GM23338 (cell line): Measurements from ENCODE around the gene LRBA. TPM values are rescaled to one million over a fixed set of nuclear protein-coding genes. Genes with fewer than 3 reads are reported as not detected.

Experiments used
- ATAC-seq: fragments of 200-7000 bp; cut with Tn5 transposase; 3 replicates; pipeline ENCODE4 v1.9.1; 2020
- DNase-seq: peaks from one replicate; pipeline ENCODE4 v3.0.0-alpha.2; 2015; ENCODE audit warnings: low spot score
- H2AFZ ChIP-seq: fragments of 200-600 bp; sonication (generic); 2 replicates; pipeline ENCODE4 v1.8.0; 2016; ENCODE audit warnings: antibody characterized with exemption, mild to moderate bottlenecking, moderate library complexity
- H3F3A ChIP-seq: fragments of 200-600 bp; sonication (generic); replicated peaks from 2 replicates; pipeline ENCODE4 v1.8.0; 2017; ENCODE audit warnings: antibody characterized with exemption, mixed run types, low read depth
- H3K27ac ChIP-seq: fragments of 200-600 bp; sonication (generic); 2 replicates; pipeline ENCODE4 v1.6.1; 2016; ENCODE audit warnings: low read depth
- H3K27me3 ChIP-seq: fragments of 200-600 bp; sonication (generic); 2 replicates; pipeline ENCODE4 v1.8.0; 2016; ENCODE audit warnings: mild to moderate bottlenecking, mixed run types, moderate library complexity; ENCODE audit not compliant: insufficient read depth
- H3K36me3 ChIP-seq: fragments of 200-600 bp; sonication (generic); 2 replicates; pipeline ENCODE4 v1.8.0; 2016; ENCODE audit warnings: mild to moderate bottlenecking; ENCODE audit not compliant: insufficient read depth
- H3K4me1 ChIP-seq: fragments of 200-600 bp; sonication (generic); 2 replicates; pipeline ENCODE4 v1.8.0; 2016; ENCODE audit warnings: mild to moderate bottlenecking, moderate library complexity; ENCODE audit not compliant: insufficient read depth
- H3K4me2 ChIP-seq: fragments of 200-600 bp; sonication (generic); 2 replicates; pipeline ENCODE4 v1.7.1; 2017; ENCODE audit warnings: mixed run types
- H3K4me3 ChIP-seq: fragments of 200-600 bp; sonication (generic); 2 replicates; pipeline ENCODE4 v1.6.1; 2016; ENCODE audit warnings: mixed run types
- H3K79me2 ChIP-seq: fragments of 200-600 bp; sonication (generic); replicated peaks from 2 replicates; pipeline ENCODE4 v1.8.0; 2017; ENCODE audit warnings: mild to moderate bottlenecking; ENCODE audit not compliant: insufficient read depth
- H3K9me2 ChIP-seq: fragments of 200-600 bp; sonication (generic); 2 replicates; pipeline ENCODE4 v1.8.0; 2017; ENCODE audit not compliant: insufficient read depth
- H4K20me1 ChIP-seq: fragments of 200-600 bp; sonication (generic); replicated peaks from 2 replicates; pipeline ENCODE4 v1.8.0; 2017; ENCODE audit warnings: mild to moderate bottlenecking; ENCODE audit not compliant: insufficient read depth
- H3K27ac Mint-ChIP-seq: 2 replicates; pipeline ENCODE4 v1.8.0; 2020; ENCODE audit warnings: inconsistent platforms, mild to moderate bottlenecking, moderate library complexity, mixed read lengths
- H3K27me3 Mint-ChIP-seq: 3 replicates; pipeline ENCODE4 v1.8.0; 2022; ENCODE audit warnings: low read depth, mild to moderate bottlenecking, moderate library complexity, mixed read lengths, inconsistent platforms; ENCODE audit not compliant: insufficient read depth, poor library complexity
- H3K36me3 Mint-ChIP-seq: 3 replicates; pipeline ENCODE4 v1.8.0; 2021; ENCODE audit warnings: low read depth, mild to moderate bottlenecking, inconsistent platforms, moderate library complexity, mixed read lengths
- H3K4me1 Mint-ChIP-seq: 3 replicates; pipeline ENCODE4 v1.8.0; 2020; ENCODE audit warnings: mild to moderate bottlenecking, inconsistent platforms, mixed read lengths
- H3K4me3 Mint-ChIP-seq: 3 replicates; pipeline ENCODE4 v1.8.0; 2021; ENCODE audit warnings: moderate library complexity, mild to moderate bottlenecking, inconsistent platforms, mixed read lengths
- H3K9me3 Mint-ChIP-seq: 3 replicates; pipeline ENCODE4 v1.8.0; 2020; ENCODE audit warnings: moderate library complexity, mild to moderate bottlenecking, inconsistent platforms, mixed read lengths
- EZH2 ChIP-seq: fragments of 200-600 bp; sonication (generic); IDR thresholded peaks from one replicate; pipeline ENCODE4 v1.8.0; 2017; ENCODE audit warnings: antibody characterized with exemption, mild to moderate bottlenecking, low read depth; ENCODE audit not compliant: unreplicated experiment
- JUNB ChIP-seq: IDR thresholded peaks from one replicate; pipeline ENCODE4 v1.6.1; 2016; ENCODE audit warnings: antibody characterized with exemption; ENCODE audit not compliant: unreplicated experiment
- POLR2AphosphoS5 ChIP-seq: IDR thresholded peaks from 2 replicates; pipeline ENCODE4 v1.6.1; 2016; ENCODE audit warnings: antibody characterized with exemption, low read depth
- STAT1 ChIP-seq: IDR thresholded peaks from one replicate; pipeline ENCODE4 v1.6.1; 2016; ENCODE audit warnings: antibody characterized with exemption; ENCODE audit not compliant: unreplicated experiment
- ZNF114 ChIP-seq: fragments of 250-450 bp; sonication (Bioruptor Pico); IDR thresholded peaks from 2 replicates; pipeline ENCODE4 v1.5.0; 2020; ENCODE audit warnings: mild to moderate bottlenecking, moderate library complexity
- polyA plus RNA-seq: library from polyadenylated mRNA; unstranded; fragments of >200 nt; fragmentation: Nextera tagmentation; extraction: Ambion mirVana; gene quantifications from 2 replicates; pipeline ENCODE4 v1.2.1, GENCODE V29; 2016
- total RNA-seq: library from RNA; depleted of rRNA; stranded (reverse); fragments of >200 nt; shearing (Covaris generic); gene quantifications from 2 replicates; pipeline ENCODE4 v1.2.3, GENCODE V29; 2014
- TF ChIP-seq, protein P1 (sequence below): IDR thresholded peaks from 2 replicates; pipeline ENCODE4 v1.6.1; 2016; ENCODE audit warnings: antibody characterized with exemption
- TF ChIP-seq, protein P2 (sequence below): IDR thresholded peaks from one replicate; pipeline ENCODE4 v1.6.1; 2018; ENCODE audit warnings: antibody characterized with exemption; ENCODE audit not compliant: unreplicated experiment

Gene LRBA
- total and polyA plus RNA-seq, 2 experiments from 2014 or later = 23.3 to 126 TPM

DNA sequence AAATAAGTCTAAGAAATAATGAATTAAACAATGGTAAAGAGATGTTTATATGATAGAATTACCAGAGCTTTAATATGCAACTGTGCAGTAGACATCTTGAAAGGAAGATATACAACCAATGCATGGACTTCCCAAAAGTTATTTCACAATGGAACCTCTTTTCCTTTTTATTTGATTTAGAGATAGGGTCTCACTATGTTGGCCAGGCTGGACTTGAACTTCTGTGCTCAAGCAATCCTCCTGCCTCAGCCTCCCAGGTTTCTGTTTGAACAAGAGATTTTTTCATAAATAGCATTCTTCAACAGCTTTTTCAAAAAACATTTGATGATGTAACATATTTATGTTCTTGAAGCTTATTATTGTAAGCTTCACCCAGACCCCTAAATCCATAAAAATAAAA, 72.0 kb downstream of the LRBA start:
- no peaks in the 10 kb centered on the region for H3K36me3 Mint-ChIP-seq
- no peak for ATAC-seq

DNA sequence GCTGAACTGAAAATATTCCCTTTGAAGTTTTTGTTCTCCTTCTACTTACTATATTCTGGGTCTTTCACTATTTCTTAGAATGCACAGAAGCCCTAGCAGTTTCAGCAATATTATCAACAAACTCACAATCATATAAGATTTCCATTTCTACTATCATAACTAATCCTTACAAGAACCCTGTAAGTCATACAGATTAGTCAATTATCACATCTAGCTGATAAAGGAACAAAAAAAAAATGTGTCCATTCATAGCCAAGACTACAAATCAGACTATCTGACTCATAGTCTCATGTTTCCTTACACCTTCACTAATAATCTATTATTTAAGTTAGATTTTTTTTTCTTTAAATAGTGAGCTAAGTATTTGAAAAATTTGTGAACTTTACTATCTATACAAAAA, 72.5 kb downstream of the LRBA start:
- no peak overlapping the region for H3K27ac ChIP-seq
- H3K4me1 ChIP-seq = peaks cover 16% of the 10 kb centered on the region
- H3K9me2 ChIP-seq = no peaks in the 10 kb centered on the region
- no peak overlapping the region for H3K4me2 ChIP-seq
- Mint-ChIP-seq H3K36me3 (no peaks in the 10 kb centered on the region), H3K27me3 (peaks cover 2% of the 10 kb centered on the region), H3K9me3 (no peaks in the 10 kb centered on the region), H3K27ac (peak overlapping the region; percentile 5; the same call in 1 of the 2 replicates), H3K4me3 (no peak overlapping the region), H3K4me1 (peaks cover 28% of the 10 kb centered on the region)
- no peaks in the 10 kb centered on the region for H3F3A ChIP-seq
- DNase-seq (no peak), ATAC-seq (no peak)
- H3K4me3 ChIP-seq = no peak overlapping the region
- no peaks in the 10 kb centered on the region for H3K27me3 ChIP-seq
- H2AFZ ChIP-seq = no peak overlapping the region
- peaks cover 12% of the 10 kb centered on the region; the same call in 1 of the 2 replicates for H4K20me1 ChIP-seq
- H3K36me3 ChIP-seq = no peaks in the 10 kb centered on the region
- peaks cover 90% of the 10 kb centered on the region for H3K79me2 ChIP-seq
- TF ChIP-seq STAT1 (no peak), JUNB (no peak), POLR2AphosphoS5 (no peak), EZH2 (no peak)
- TF ChIP-seq, protein P1, sequence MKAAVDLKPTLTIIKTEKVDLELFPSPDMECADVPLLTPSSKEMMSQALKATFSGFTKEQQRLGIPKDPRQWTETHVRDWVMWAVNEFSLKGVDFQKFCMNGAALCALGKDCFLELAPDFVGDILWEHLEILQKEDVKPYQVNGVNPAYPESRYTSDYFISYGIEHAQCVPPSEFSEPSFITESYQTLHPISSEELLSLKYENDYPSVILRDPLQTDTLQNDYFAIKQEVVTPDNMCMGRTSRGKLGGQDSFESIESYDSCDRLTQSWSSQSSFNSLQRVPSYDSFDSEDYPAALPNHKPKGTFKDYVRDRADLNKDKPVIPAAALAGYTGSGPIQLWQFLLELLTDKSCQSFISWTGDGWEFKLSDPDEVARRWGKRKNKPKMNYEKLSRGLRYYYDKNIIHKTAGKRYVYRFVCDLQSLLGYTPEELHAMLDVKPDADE = no peak
- TF ChIP-seq, protein P2, sequence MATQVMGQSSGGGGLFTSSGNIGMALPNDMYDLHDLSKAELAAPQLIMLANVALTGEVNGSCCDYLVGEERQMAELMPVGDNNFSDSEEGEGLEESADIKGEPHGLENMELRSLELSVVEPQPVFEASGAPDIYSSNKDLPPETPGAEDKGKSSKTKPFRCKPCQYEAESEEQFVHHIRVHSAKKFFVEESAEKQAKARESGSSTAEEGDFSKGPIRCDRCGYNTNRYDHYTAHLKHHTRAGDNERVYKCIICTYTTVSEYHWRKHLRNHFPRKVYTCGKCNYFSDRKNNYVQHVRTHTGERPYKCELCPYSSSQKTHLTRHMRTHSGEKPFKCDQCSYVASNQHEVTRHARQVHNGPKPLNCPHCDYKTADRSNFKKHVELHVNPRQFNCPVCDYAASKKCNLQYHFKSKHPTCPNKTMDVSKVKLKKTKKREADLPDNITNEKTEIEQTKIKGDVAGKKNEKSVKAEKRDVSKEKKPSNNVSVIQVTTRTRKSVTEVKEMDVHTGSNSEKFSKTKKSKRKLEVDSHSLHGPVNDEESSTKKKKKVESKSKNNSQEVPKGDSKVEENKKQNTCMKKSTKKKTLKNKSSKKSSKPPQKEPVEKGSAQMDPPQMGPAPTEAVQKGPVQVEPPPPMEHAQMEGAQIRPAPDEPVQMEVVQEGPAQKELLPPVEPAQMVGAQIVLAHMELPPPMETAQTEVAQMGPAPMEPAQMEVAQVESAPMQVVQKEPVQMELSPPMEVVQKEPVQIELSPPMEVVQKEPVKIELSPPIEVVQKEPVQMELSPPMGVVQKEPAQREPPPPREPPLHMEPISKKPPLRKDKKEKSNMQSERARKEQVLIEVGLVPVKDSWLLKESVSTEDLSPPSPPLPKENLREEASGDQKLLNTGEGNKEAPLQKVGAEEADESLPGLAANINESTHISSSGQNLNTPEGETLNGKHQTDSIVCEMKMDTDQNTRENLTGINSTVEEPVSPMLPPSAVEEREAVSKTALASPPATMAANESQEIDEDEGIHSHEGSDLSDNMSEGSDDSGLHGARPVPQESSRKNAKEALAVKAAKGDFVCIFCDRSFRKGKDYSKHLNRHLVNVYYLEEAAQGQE = no peak

More for the DNA sequence above, 72.0 kb downstream of the LRBA start:
- Mint-ChIP-seq H3K27ac (no peak overlapping the region), H3K9me3 (no peaks in the 10 kb centered on the region), H3K27me3 (peaks cover 2% of the 10 kb centered on the region), H3K4me3 (no peak overlapping the region), H3K4me1 (peaks cover 28% of the 10 kb centered on the region)
- H3K4me2 ChIP-seq = no peak overlapping the region
- TF ChIP-seq ZNF114 (CRISPR knock-in tag) (no peak), POLR2AphosphoS5 (no peak)
- TF ChIP-seq, protein P2 = no peak
- no peaks in the 10 kb centered on the region for H3K9me2 ChIP-seq
- no peaks in the 10 kb centered on the region for H3K36me3 ChIP-seq
- no peak overlapping the region for H2AFZ ChIP-seq
- H3K27me3 ChIP-seq = no peaks in the 10 kb centered on the region
- no peak for DNase-seq
- H3K4me1 ChIP-seq = peaks cover 22% of the 10 kb centered on the region
- H3F3A ChIP-seq = no peaks in the 10 kb centered on the region
- H3K4me3 ChIP-seq = no peak overlapping the region
- H4K20me1 ChIP-seq = peaks cover 12% of the 10 kb centered on the region; the same call in 1 of the 2 replicates
- H3K79me2 ChIP-seq = peaks cover 90% of the 10 kb centered on the region
- no peak overlapping the region for H3K27ac ChIP-seq
